Sigmoid colon (tissue), 7 donors: ENCODE data around the gene PUDP. TPM values are rescaled to one million over a fixed set of nuclear protein-coding genes. Genes with fewer than 3 reads are reported as not detected.

ENCODE experiments used
- DNase-seq: peaks from one replicate; pipeline ENCODE4 v3.0.0-alpha.2; 2019
- H3K27ac ChIP-seq, 4 donors: fragments of 200-600 bp; sonication (generic); one replicate each; pipeline ENCODE4 v1.5.1; 2016 to 2019; ENCODE audit warnings: mild to moderate bottlenecking in 1 of 4
- H3K27me3 ChIP-seq, 3 donors: fragments of 200-600 bp; sonication (generic); one replicate each; pipeline ENCODE4 v1.5.1; 2019; ENCODE audit warnings: mild to moderate bottlenecking in 1 of 3
- H3K36me3 ChIP-seq, 4 donors: fragments of 200-600 bp; sonication (generic); one replicate each; pipeline ENCODE4 v1.5.1; 2016 to 2019
- H3K4me1 ChIP-seq, 4 donors: fragments of 200-600 bp; sonication (generic); one replicate each; pipeline ENCODE4 v1.5.1; 2017 to 2019
- H3K4me3 ChIP-seq, 4 donors: fragments of 200-600 bp; sonication (generic); one replicate each; pipeline ENCODE4 v1.5.1; 2017 to 2019; ENCODE audit warnings: mild to moderate bottlenecking in 2 of 4, moderate library complexity in 1 of 4
- H3K9me3 ChIP-seq, 4 donors: fragments of 200-600 bp in 3 of 4; sonication (generic) in 3 of 4; one replicate each; pipeline versions ENCODE4 v1.5.1 to v1.6.1; 2013 to 2019
- EP300 ChIP-seq, 4 donors: sonication (generic); formaldehyde crosslinking; IDR thresholded peaks; one replicate each; pipeline ENCODE4 v1.6.1; 2017; ENCODE audit warnings: antibody characterized with exemption in 4 of 4
- POLR2A ChIP-seq, 2 donors: fragments of 450-650 bp; IDR thresholded peaks; one replicate each; pipeline ENCODE4 v1.6.1; 2016; ENCODE audit warnings: antibody characterized with exemption in 2 of 2, mild to moderate bottlenecking in 2 of 2, moderate library complexity in 2 of 2
- POLR2AphosphoS5 ChIP-seq, 4 donors: sonication (generic); formaldehyde crosslinking; IDR thresholded peaks; one replicate each; pipeline ENCODE4 v1.6.1; 2017; ENCODE audit warnings: antibody characterized with exemption in 4 of 4
- WGBS, 2 donors: extraction: QIAGEN DNeasy Blood & Tissue Kit; methylation state at CpG; one replicate each; pipeline ENCODE4 v1.1.7; 2013; 5-methylcytosine and 5-hydroxymethylcytosine counted together
- intact Hi-C: fragments of 100-400 bp; cut with DNase I; formaldehyde crosslinking; loops from one replicate; pipeline ENCODE4 v1.15.1; 2023
- polyA plus RNA-seq, 3 donors: library from polyadenylated mRNA; stranded (reverse); fragments of 200-250 nt; gene quantifications; one replicate each; pipeline ENCODE4 v1.2.3, GENCODE V29; 2013
- total RNA-seq, 4 donors: library from RNA; depleted of rRNA; stranded (reverse); fragments of >200 nt; gene quantifications; one replicate each; pipeline ENCODE4 v1.1.0, GENCODE V29; 2016
- TF ChIP-seq, protein P1 (sequence below), 4 experiments: fragments of 450-650 bp in 3 of 4; fragments of 200-600 bp in 1 of 4; IDR thresholded peaks; one replicate each; pipeline ENCODE4 v1.5.1; 2016 to 2019; ENCODE audit warnings: antibody characterized with exemption in 4 of 4, mild to moderate bottlenecking in 3 of 4, moderate library complexity in 2 of 4
- donor health status: healthy with polysubstance abuse.
- donor health status: Bipolar disorder and iron deficiency.
- donor health status: healthy.

Gene PUDP
- total and polyA plus RNA-seq, 7 donors: 6.9 to 29.4 (median 17.2) TPM

DNA sequence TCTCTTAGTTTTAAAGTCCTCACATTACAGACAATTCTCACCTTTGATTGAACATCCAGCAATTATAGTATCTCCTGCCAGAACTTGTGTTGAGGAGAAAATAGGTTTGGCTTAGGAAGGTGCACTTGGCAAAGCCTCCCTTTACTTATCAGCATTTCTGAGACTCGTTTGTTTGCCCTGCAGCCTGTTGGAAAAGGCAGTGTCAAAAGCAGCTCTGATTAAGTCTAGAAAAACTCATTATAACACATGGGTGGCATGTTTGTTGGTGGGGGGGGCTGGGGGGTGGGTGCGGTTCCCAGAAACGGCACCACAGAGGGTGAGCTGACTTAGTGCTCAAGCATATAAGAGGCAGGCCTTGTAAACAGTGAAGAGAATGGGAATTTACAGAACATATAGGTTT lies 21.7 kb upstream of the PUDP start:
- no peaks in the 10 kb centered on the region for H3K9me3 ChIP-seq
- intact Hi-C loops: no loop called here
- no peak overlapping the region for H3K4me3 ChIP-seq
- H3K27me3 ChIP-seq: no peaks in the 10 kb centered on the region
- DNase-seq: no peak
- TF ChIP-seq, protein P1, sequence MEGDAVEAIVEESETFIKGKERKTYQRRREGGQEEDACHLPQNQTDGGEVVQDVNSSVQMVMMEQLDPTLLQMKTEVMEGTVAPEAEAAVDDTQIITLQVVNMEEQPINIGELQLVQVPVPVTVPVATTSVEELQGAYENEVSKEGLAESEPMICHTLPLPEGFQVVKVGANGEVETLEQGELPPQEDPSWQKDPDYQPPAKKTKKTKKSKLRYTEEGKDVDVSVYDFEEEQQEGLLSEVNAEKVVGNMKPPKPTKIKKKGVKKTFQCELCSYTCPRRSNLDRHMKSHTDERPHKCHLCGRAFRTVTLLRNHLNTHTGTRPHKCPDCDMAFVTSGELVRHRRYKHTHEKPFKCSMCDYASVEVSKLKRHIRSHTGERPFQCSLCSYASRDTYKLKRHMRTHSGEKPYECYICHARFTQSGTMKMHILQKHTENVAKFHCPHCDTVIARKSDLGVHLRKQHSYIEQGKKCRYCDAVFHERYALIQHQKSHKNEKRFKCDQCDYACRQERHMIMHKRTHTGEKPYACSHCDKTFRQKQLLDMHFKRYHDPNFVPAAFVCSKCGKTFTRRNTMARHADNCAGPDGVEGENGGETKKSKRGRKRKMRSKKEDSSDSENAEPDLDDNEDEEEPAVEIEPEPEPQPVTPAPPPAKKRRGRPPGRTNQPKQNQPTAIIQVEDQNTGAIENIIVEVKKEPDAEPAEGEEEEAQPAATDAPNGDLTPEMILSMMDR (IDR thresholded peaks at IDR 0.05): no peak
- no peak for TF ChIP-seq POLR2AphosphoS5 (IDR thresholded peaks at IDR 0.05)
- TF ChIP-seq POLR2A (IDR thresholded peaks at IDR 0.05): no peak
- TF ChIP-seq EP300 (IDR thresholded peaks at IDR 0.05): no peak
- H3K4me1 ChIP-seq: no peaks in the 10 kb centered on the region
- no peaks in the 10 kb centered on the region for H3K36me3 ChIP-seq
- no peak overlapping the region for H3K27ac ChIP-seq
- WGBS, 2 donors: 15 to 90% methylated on average over 3 of the region's 3 CpGs

DNA sequence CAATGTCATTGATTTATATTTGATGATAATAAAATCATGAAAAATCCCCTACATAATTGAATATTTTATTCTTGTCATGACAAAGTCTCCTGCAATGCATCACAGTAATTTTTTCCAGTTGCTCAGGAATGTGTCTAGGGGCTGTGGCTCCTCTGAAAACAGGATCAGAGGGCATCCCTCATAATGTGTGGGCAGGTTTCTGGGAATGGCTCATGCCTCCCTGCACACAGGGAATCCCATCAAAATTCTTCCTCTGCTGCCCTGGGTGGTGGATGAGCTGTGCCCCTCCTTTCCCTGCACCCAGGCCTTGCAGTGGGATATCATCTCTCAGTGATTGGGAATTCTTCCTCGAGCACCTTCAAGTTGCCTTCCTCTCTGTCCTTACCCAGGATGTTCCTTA lies 20.4 kb upstream of the PUDP start:
- H3K27me3 ChIP-seq: no peaks in the 10 kb centered on the region

DNA sequence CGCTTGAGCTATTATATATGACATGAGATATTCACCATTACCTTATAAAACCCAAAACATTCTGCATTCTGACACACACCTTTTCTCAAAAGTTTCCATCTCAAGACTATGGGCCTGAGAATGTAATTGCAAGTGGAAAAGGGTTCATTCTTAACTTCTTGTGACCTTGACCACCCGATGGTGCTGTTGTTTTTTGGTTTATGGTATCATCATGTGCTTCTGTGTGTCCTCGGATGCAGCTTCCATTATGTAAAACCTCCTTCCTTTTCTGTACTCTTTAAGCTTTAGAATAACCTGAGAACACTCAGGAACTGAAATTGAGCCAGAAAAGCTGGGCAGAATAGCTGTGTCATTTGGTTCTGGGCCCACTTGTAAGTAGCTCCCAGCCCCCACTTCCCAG lies 16.2 kb upstream of the PUDP start:
- H3K27ac ChIP-seq: no peak overlapping the region
- H3K9me3 ChIP-seq: no peaks in the 10 kb centered on the region
- DNase-seq: no peak
- 69 to 74% methylated on average over 3 of the region's 3 CpGs for WGBS, 2 donors
- intact Hi-C loops: no loop called here
- no peak overlapping the region for H3K4me3 ChIP-seq
- no peaks in the 10 kb centered on the region for H3K36me3 ChIP-seq
- TF ChIP-seq EP300 (IDR thresholded peaks at IDR 0.05) (no peak), POLR2A (IDR thresholded peaks at IDR 0.05) (no peak), POLR2AphosphoS5 (IDR thresholded peaks at IDR 0.05) (no peak)
- TF ChIP-seq, protein P1 (IDR thresholded peaks at IDR 0.05): no peak
- H3K4me1 ChIP-seq: no peaks in the 10 kb centered on the region
- H3K27me3 ChIP-seq: no peaks in the 10 kb centered on the region

More for the DNA sequence above, 20.4 kb upstream of the PUDP start:
- WGBS, 2 donors: 96% methylated on average over 1 of the region's 1 CpG
- Histone ChIP-seq H3K4me3 (no peak overlapping the region), H3K27ac (no peak overlapping the region), H3K4me1 (no peaks in the 10 kb centered on the region), H3K9me3 (no peaks in the 10 kb centered on the region), H3K36me3 (no peaks in the 10 kb centered on the region)
- DNase-seq: no peak
- intact Hi-C loops: no loop called here
- TF ChIP-seq POLR2AphosphoS5 (IDR thresholded peaks at IDR 0.05) (no peak), POLR2A (IDR thresholded peaks at IDR 0.05) (no peak), EP300 (IDR thresholded peaks at IDR 0.05) (no peak)
- TF ChIP-seq, protein P1 (IDR thresholded peaks at IDR 0.05): no peak

DNA sequence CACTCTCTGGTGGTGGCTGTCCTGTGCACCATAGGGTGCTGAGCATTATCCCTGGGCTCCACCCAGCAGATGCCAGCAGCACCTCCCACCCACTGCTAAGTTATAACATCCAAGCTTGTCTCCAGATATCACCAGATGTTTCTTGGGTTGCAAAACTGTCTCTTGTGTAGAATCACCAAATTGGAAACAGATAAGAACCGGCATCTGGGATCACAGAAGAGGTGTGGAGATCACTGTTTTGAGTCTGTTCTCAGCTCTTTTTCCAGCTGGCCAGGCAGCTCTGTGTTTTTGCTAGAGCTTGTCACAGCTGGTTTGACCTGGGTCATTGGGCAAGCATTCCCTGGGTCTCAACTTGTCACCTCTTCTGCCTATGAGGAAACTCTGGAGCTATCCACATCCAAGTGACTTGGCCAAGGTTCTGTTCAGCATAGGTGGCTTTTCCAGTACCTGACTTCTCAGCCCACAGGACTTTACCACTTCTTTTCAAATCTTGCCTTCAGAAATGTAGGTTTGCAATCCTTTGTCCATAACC lies 15.3 kb upstream of the PUDP start:
- 88 to 91% methylated on average over 1 of the region's 1 CpG for WGBS, 2 donors
- H3K36me3 ChIP-seq: no peaks in the 10 kb centered on the region
- intact Hi-C loops: no loop called here
- no peak for TF ChIP-seq POLR2A (IDR thresholded peaks at IDR 0.05)
- no peak for TF ChIP-seq EP300 (IDR thresholded peaks at IDR 0.05)
- no peak for TF ChIP-seq POLR2AphosphoS5 (IDR thresholded peaks at IDR 0.05)
- TF ChIP-seq, protein P1 (IDR thresholded peaks at IDR 0.05): no peak
- H3K4me1 ChIP-seq: no peaks in the 10 kb centered on the region
- no peaks in the 10 kb centered on the region for H3K9me3 ChIP-seq
- DNase-seq: no peak
- H3K27me3 ChIP-seq: no peaks in the 10 kb centered on the region
- no peak overlapping the region for H3K4me3 ChIP-seq
- no peak overlapping the region for H3K27ac ChIP-seq
